ENCODE measurements around the gene UBE2J2. TPM values are rescaled to one million over a fixed set of nuclear protein-coding genes. Genes with fewer than 3 reads are reported as not detected.

The UBE2J2 gene
- polyA plus RNA-seq, 3 donors = 51.7 to 58.8 (median 54.6) TPM

GRCh38 chr1:1231400-1232207, 42.0 kb downstream of the UBE2J2 start, which contains the start of gene SDF4:
Gene SDF4 (minus strand): TSS chr1:1232001. CDS start chr1:1228772, 3,229 bp downstream.
- peak; percentile 97 for DNase-seq

- no peak for DNase-seq
These were observed 42.8 kb downstream of the UBE2J2 start for GRCh38 chr1:1230656-1231399.

- DNase-seq = no peak
These were observed 43.9 kb downstream of the UBE2J2 start for GRCh38 chr1:1229770-1230169.

GRCh38 chr1:1228596-1229321, 44.9 kb downstream of the UBE2J2 start:
- no peak for DNase-seq

GRCh38 chr1:1228187-1228586, 45.5 kb downstream of the UBE2J2 start:
- DNase-seq = no peak

GRCh38 chr1:1227386-1227785, 46.3 kb downstream of the UBE2J2 start:
- DNase-seq = no peak

GRCh38 chr1:1226566-1227362, 46.9 kb downstream of the UBE2J2 start:
- no peak for DNase-seq

- DNase-seq = no peak
These were observed 47.7 kb downstream of the UBE2J2 start for GRCh38 chr1:1225913-1226312.

GRCh38 chr1:1225238-1225845, 48.3 kb downstream of the UBE2J2 start:
- DNase-seq = no peak

- DNase-seq = no peak
These were observed 49.8 kb downstream of the UBE2J2 start for GRCh38 chr1:1223891-1224290.

GRCh38 chr1:1223321-1223720, 50.3 kb downstream of the UBE2J2 start:
- no peak for DNase-seq

GRCh38 chr1:1222575-1223225, 51.0 kb downstream of the UBE2J2 start:
- no peak for DNase-seq

- DNase-seq = no peak
These were observed 51.6 kb downstream of the UBE2J2 start for GRCh38 chr1:1221887-1222574.

GRCh38 chr1:1220197-1220596, 53.5 kb downstream of the UBE2J2 start:
- no peak for DNase-seq

- no peak for DNase-seq
These were observed 54.3 kb downstream of the UBE2J2 start for GRCh38 chr1:1219341-1219740.

- DNase-seq = no peak
These were observed 55.0 kb downstream of the UBE2J2 start for GRCh38 chr1:1218524-1219200.

- no peak for DNase-seq
These were observed 55.8 kb downstream of the UBE2J2 start for GRCh38 chr1:1217621-1218523.
